AG04450 (cell line): Measurements from ENCODE around the gene PRDM2. TPM values are rescaled to one million over a fixed set of nuclear protein-coding genes. Genes with fewer than 3 reads are reported as not detected.

Experiments
- CTCF ChIA-PET: fragments of 300-600, 350-600 bp; formaldehyde crosslinking; extraction: SDS; loops from one replicate; lab custom pipeline; 2022; ENCODE audit warnings: antibody characterized with exemption, inconsistent platforms; lab: Charles Lee
- POLR2A ChIA-PET: fragments of 350-600 bp; formaldehyde crosslinking; extraction: SDS; loops from one replicate; lab custom pipeline; 2021; ENCODE audit warnings: antibody characterized with exemption, inconsistent platforms; lab: Yijun Ruan, JAX
- DNase-seq: peaks from one replicate; pipeline ENCODE4 v3.0.0-alpha.2; 2011; ENCODE audit warnings: low read depth, low spot score
- H3K27ac ChIP-seq: one replicate; pipeline ENCODE4 v1.5.1; 2012; ENCODE audit warnings: low read depth, low read length, control low read depth
- H3K27me3 ChIP-seq: one replicate; pipeline ENCODE4 v1.6.0; 2012; ENCODE audit warnings: low read length; ENCODE audit not compliant: control insufficient read depth, insufficient read depth
- H3K4me3 ChIP-seq: 2 replicates; pipeline ENCODE4 v1.5.1; 2011; ENCODE audit warnings: mild to moderate bottlenecking, low read depth, low read length, control low read depth
- H3K9me3 ChIP-seq: 2 replicates; pipeline ENCODE4 v1.5.1; 2012; ENCODE audit warnings: low read length; ENCODE audit not compliant: control insufficient read depth, insufficient read depth
- polyA plus RNA-seq: library from polyadenylated mRNA; depleted of rRNA; stranded (reverse); fragments of >200 nt; gene quantifications from 2 replicates; pipeline ENCODE4 v1.2.3, GENCODE V29; 2011
- TF ChIP-seq, protein P1 (sequence below): IDR thresholded peaks from 2 replicates; pipeline ENCODE4 v1.5.1; 2011; ENCODE audit warnings: low read depth, low read length, control low read depth, inconsistent platforms

PRDM2 gene
- polyA plus RNA-seq, 1 experiment, result 16.4 TPM

DNA sequence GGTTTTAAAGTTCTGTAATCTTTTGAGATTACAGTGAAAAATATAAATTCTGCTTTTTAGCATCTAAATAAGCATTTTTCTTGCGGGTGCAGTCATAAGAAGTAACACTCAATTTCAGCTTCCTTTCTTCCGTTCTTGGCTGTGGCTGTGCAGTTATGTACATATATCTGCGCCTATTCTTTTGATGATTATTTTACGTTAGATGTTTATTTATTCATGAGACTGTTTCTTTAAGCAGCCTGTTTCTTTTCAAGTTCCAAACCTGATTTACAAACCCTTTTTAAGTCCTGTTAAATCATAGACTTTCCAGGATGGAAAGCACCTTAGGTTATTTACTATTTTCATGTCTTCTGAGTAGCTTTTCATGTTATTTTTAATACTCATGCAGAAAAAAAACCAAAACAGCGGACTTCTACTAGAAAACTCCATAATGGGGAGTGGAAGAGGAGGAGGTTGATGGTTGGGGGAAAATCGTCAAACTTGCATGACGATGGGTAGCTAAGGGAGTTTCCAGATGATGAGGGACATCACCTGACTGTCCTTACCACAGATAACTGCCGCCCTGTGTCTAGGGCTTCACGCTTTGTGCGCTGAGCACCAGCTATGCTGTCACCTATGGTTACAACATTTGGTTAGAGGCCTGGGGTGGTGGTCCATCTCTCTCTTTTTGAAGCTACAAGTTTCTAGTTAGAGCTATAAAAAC is 2.6 kb downstream of the PRDM2 start:
- H3K27me3 ChIP-seq, result no peaks in the 10 kb centered on the region
- no peak overlapping the region for H3K27ac ChIP-seq
- CTCF ChIA-PET, result interaction anchor here (0.9 to 1.2 kb wide), 2 partner anchors 24 to 38 kb away, joined by 3 read pairs; no protein-coding TSS in a partner anchor
- TF ChIP-seq, protein P1, sequence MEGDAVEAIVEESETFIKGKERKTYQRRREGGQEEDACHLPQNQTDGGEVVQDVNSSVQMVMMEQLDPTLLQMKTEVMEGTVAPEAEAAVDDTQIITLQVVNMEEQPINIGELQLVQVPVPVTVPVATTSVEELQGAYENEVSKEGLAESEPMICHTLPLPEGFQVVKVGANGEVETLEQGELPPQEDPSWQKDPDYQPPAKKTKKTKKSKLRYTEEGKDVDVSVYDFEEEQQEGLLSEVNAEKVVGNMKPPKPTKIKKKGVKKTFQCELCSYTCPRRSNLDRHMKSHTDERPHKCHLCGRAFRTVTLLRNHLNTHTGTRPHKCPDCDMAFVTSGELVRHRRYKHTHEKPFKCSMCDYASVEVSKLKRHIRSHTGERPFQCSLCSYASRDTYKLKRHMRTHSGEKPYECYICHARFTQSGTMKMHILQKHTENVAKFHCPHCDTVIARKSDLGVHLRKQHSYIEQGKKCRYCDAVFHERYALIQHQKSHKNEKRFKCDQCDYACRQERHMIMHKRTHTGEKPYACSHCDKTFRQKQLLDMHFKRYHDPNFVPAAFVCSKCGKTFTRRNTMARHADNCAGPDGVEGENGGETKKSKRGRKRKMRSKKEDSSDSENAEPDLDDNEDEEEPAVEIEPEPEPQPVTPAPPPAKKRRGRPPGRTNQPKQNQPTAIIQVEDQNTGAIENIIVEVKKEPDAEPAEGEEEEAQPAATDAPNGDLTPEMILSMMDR, result no peak
- H3K4me3 ChIP-seq, result no peak overlapping the region
- no peak for DNase-seq
- peaks cover 8% of the 10 kb centered on the region for H3K9me3 ChIP-seq
- POLR2A ChIA-PET, result interaction anchor here (1.2 kb wide), 1 partner anchor 47 kb away, joined by 3 read pairs; no protein-coding TSS in a partner anchor

DNA sequence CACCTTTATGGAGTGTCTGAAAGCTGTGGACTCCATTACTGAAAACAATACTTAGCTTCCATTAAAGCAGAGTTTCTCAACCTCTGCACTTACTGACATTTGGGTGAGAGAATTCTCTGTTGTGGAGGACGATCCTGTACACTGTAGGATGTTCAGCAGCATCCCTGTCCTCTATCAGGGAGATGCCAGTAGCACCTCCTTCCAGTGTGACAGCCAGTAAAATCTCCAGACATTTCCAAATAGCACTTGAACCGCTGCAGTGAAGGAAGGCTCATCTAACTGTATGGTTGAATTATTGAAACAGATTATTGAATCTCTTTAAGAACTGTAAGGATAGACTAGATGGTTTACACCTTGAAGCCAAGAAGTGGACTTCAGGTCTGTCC is 3.1 kb downstream of the PRDM2 start:
- POLR2A ChIA-PET, result interaction anchor here (1.2 kb wide), 1 partner anchor 46 kb away, joined by 3 read pairs; no protein-coding TSS in a partner anchor
- TF ChIP-seq, protein P1, result no peak
- Histone ChIP-seq H3K27ac (no peak overlapping the region), H3K27me3 (no peaks in the 10 kb centered on the region), H3K4me3 (no peak overlapping the region), H3K9me3 (peaks cover 8% of the 10 kb centered on the region; the same call in 1 of the 2 replicates)
- CTCF ChIA-PET, result interaction anchor here (0.9 to 1.6 kb wide), 3 partner anchors 10 to 38 kb away, joined by 3 to 6 read pairs (median 3); no protein-coding TSS in a partner anchor
- DNase-seq, result no peak

DNA sequence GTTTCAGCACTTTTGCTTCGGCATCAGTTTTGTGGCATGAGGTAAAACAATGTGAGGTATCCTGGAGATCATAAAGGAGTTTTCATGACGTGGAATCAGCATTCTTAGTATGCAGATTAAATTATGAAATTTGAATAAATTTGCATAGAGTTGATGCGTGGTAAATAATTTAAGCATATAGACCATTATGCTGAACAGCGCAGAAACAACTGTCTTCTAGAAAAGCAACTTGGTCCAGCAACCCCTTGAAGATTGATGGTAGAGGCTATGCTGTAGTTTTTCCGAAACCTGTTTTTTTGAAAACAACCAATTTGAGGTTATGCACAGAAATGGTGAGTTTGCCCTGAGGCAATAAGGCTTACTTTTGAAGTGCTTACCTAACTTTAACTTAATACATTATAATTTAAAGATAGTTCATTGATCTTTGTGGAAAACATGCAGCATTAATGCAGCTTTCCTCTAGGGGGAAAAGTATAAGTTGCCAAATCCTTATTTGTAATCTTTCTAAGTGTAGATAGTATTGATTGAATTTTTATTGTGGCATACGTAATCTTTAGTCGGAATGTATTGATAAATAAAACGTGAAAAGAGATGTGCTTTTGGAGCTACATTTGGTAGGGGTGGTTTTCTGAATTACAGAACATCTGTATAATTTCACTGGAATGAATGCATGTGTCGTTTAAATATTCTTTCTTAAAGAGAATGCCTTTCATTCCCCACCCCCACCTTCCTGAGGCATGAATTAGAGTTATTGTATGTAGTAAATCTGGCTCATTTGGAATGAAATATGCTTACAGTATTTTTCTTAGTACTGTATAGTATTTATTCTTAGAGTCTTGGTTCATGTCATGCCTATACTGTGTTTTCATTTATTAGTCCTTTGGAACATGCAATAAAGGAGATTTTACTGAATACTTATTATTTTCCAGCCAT is 3.8 kb downstream of the PRDM2 start:
- Histone ChIP-seq H3K4me3 (no peak overlapping the region), H3K9me3 (peaks cover 5% of the 10 kb centered on the region; the same call in 1 of the 2 replicates), H3K27ac (no peak overlapping the region), H3K27me3 (no peaks in the 10 kb centered on the region)
- CTCF ChIA-PET, result interaction anchor here (0.6 to 1.6 kb wide), 5 partner anchors 10 to 1559 kb away, joined by 3 to 6 read pairs (median 3); no protein-coding TSS in a partner anchor
- POLR2A ChIA-PET, result interaction anchor here (1.2 kb wide), 1 partner anchor 46 kb away, joined by 3 read pairs; no protein-coding TSS in a partner anchor
- TF ChIP-seq, protein P1, result peak; percentile 28
- DNase-seq, result no peak

DNA sequence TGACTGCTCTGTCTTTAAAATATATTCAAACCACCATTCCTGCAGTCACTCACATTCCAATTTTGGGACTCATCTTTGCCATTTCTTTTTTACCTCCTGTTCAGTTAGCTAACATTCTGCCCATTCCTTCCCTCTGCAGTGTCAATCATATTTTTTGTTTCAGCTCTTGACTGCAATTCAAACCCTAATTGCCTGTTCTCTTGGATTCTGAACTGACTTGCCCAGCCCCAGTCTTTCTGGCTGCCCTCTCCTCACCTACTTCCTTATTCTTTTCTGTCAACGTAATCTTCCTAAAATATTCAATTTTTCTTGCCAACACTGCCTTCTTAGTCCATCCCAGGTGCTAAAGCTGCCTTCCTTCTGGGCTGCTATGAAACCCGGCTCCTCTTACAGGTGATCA is 6.1 kb downstream of the PRDM2 start:
- Histone ChIP-seq H3K4me3 (no peak overlapping the region), H3K27ac (no peak overlapping the region), H3K27me3 (no peaks in the 10 kb centered on the region), H3K9me3 (no peaks in the 10 kb centered on the region)
- no peak for DNase-seq
- POLR2A ChIA-PET, result no interaction called here
- CTCF ChIA-PET, result interaction anchor here (0.6 to 1.8 kb wide), 2 partner anchors 8 to 9 kb away, joined by 3 to 7 read pairs; no protein-coding TSS in a partner anchor
- TF ChIP-seq, protein P1, result no peak
